Measurements from ENCODE around the gene DUSP16. TPM values are rescaled to one million over a fixed set of nuclear protein-coding genes. Genes with fewer than 3 reads are reported as not detected.

Gene DUSP16
- total RNA-seq, 4 donors from 2014 or later, result 16.1 to 47.0 (median 40.0) TPM

- H3K4me1 ChIP-seq, result peaks cover 0 to 27% (median 17%) of the 10 kb centered on the region in 4 donors
- TF ChIP-seq, protein P1, sequence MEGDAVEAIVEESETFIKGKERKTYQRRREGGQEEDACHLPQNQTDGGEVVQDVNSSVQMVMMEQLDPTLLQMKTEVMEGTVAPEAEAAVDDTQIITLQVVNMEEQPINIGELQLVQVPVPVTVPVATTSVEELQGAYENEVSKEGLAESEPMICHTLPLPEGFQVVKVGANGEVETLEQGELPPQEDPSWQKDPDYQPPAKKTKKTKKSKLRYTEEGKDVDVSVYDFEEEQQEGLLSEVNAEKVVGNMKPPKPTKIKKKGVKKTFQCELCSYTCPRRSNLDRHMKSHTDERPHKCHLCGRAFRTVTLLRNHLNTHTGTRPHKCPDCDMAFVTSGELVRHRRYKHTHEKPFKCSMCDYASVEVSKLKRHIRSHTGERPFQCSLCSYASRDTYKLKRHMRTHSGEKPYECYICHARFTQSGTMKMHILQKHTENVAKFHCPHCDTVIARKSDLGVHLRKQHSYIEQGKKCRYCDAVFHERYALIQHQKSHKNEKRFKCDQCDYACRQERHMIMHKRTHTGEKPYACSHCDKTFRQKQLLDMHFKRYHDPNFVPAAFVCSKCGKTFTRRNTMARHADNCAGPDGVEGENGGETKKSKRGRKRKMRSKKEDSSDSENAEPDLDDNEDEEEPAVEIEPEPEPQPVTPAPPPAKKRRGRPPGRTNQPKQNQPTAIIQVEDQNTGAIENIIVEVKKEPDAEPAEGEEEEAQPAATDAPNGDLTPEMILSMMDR (IDR thresholded peaks at IDR 0.05), result no peak
- TF ChIP-seq POLR2A (IDR thresholded peaks at IDR 0.05), result no peak
- TF ChIP-seq POLR2AphosphoS5 (IDR thresholded peaks at IDR 0.05), result no peak
- no peak for TF ChIP-seq EP300 (IDR thresholded peaks at IDR 0.05; ENCODE audit: low read depth)
- H3K4me3 ChIP-seq, result no peak overlapping the region
- 84% methylated on average over 5 to 7 of the region's 7 CpGs for WGBS, 2 donors (ENCODE audit: low coverage in 1 of 2)
- no peaks in the 10 kb centered on the region for H3K36me3 ChIP-seq
- no peaks in the 10 kb centered on the region for H3K27me3 ChIP-seq
- intact Hi-C loops (cut with DNase I; ENCODE audit: low total_unique reads), result no loop called here
- H3K27ac ChIP-seq, result no peak overlapping the region
- in situ Hi-C loops (cut with MboI; ENCODE audit: low pct_ligation_motif_present in 1 of 4, low pct_unique_long_range_greater_than_20kb in 1 of 4, low sequenced_read_pairs in 3 of 4), result no loop called here
- DNase-seq, result no peak
- H3K9me3 ChIP-seq, result peaks cover 0 to 2% of the 10 kb centered on the region in 2 donors
Observed at GRCh38 chr12:12428961-12429657, 133.6 kb downstream of the DUSP16 start.

DNA sequence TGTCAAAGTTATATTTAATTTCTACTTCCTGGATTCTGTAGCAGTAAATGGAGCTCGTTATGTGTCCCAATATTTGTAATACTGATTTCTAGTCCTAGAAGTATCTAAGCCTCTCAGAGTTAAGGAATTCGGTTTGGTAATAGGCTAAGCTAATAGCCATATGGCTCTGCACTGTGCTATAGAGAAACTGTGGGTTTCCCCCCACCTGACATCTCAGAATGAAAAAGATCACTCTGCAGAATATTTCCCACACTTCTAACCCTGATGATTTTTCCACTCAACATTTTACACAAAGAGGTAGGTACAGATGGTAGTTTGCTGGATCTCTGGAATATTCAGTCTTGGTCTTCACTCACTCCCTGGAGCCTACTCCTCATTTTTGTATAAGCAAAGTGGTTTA is 134.6 kb downstream of the DUSP16 start:
- TF ChIP-seq POLR2A (IDR thresholded peaks at IDR 0.05) (no peak), POLR2AphosphoS5 (IDR thresholded peaks at IDR 0.05) (no peak), EP300 (IDR thresholded peaks at IDR 0.05; ENCODE audit: low read depth) (no peak)
- TF ChIP-seq, protein P1 (IDR thresholded peaks at IDR 0.05), result no peak
- no peaks in the 10 kb centered on the region for H3K36me3 ChIP-seq
- H3K4me1 ChIP-seq, result peaks cover 0 to 23% (median 15%) of the 10 kb centered on the region in 4 donors
- H3K27ac ChIP-seq, result no peak overlapping the region
- H3K27me3 ChIP-seq, result no peaks in the 10 kb centered on the region
- in situ Hi-C loops (cut with MboI; ENCODE audit: low pct_ligation_motif_present in 1 of 4, low pct_unique_long_range_greater_than_20kb in 1 of 4, low sequenced_read_pairs in 3 of 4), result no loop called here
- intact Hi-C loops (cut with DNase I; ENCODE audit: low total_unique reads), result no loop called here
- DNase-seq, result no peak
- peaks cover 9 to 10% of the 10 kb centered on the region in 2 donors for H3K9me3 ChIP-seq
- WGBS, 2 donors (ENCODE audit: low coverage in 1 of 2), result 75 to 78% methylated on average over 2 of the region's 2 CpGs
- no peak overlapping the region for H3K4me3 ChIP-seq

DNA sequence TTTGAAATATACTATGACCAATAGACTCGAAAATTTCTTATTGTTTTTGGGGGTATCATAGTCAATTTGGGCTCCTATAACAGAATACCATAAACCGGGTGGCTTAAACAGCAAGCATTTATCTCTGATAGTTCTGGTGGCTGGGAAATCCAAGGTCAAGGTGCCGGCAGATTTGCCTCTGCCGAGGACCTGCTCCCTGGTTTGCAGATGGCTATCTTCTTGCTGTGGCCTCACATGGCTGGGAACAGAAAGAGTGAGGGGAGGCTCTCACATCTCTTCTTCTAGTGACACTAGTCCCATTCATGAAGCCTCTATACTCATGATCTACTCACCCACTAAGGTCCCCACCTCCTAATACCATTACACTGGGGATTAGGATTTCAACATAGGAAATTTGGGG is 135.1 kb downstream of the DUSP16 start:
- H3K36me3 ChIP-seq, result no peaks in the 10 kb centered on the region
- no peak overlapping the region for H3K27ac ChIP-seq
- TF ChIP-seq EP300 (IDR thresholded peaks at IDR 0.05; ENCODE audit: low read depth), result no peak
- TF ChIP-seq POLR2AphosphoS5 (IDR thresholded peaks at IDR 0.05), result no peak
- TF ChIP-seq, protein P1 (IDR thresholded peaks at IDR 0.05), result no peak
- no peak for TF ChIP-seq POLR2A (IDR thresholded peaks at IDR 0.05)
- no peaks in the 10 kb centered on the region for H3K27me3 ChIP-seq
- peaks cover 0 to 18% (median 13%) of the 10 kb centered on the region in 4 donors for H3K4me1 ChIP-seq
- no peak for DNase-seq
- intact Hi-C loops (cut with DNase I; ENCODE audit: low total_unique reads), result no loop called here
- H3K4me3 ChIP-seq, result no peak overlapping the region
- in situ Hi-C loops (cut with MboI; ENCODE audit: low pct_ligation_motif_present in 1 of 4, low pct_unique_long_range_greater_than_20kb in 1 of 4, low sequenced_read_pairs in 3 of 4), result no loop called here
- WGBS, 2 donors (ENCODE audit: low coverage in 1 of 2), result 85 to 90% methylated on average over 3 to 4 of the region's 4 CpGs
- H3K9me3 ChIP-seq, result peaks cover 9 to 15% of the 10 kb centered on the region in 2 donors

DNA sequence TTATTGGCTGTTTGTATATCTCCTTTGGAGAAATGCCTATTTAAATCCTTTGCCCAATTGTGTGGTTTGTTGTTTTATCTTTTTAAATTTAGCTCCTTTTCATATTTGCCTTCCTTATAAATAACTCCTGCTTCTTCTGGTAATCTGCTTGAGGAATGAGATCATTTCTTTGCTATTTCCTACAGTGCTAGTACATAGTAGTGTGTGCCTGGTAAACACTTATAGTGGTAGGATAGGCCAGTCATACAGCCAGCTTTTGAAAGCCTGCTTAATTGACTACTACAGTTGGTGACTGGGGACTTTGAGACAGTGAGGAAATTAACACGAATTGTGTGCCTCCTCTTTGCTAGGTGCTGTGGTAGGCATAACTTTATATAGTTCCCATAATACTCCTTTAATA is 137.0 kb downstream of the DUSP16 start:
- intact Hi-C loops (cut with DNase I; ENCODE audit: low total_unique reads), result no loop called here
- in situ Hi-C loops (cut with MboI; ENCODE audit: low pct_ligation_motif_present in 1 of 4, low pct_unique_long_range_greater_than_20kb in 1 of 4, low sequenced_read_pairs in 3 of 4), result no loop called here
- H3K27ac ChIP-seq, result no peak overlapping the region
- no peak for TF ChIP-seq EP300 (IDR thresholded peaks at IDR 0.05; ENCODE audit: low read depth)
- no peak for TF ChIP-seq POLR2A (IDR thresholded peaks at IDR 0.05)
- TF ChIP-seq, protein P1 (IDR thresholded peaks at IDR 0.05), result no peak
- TF ChIP-seq POLR2AphosphoS5 (IDR thresholded peaks at IDR 0.05), result no peak
- 76% methylated on average over 1 of the region's 1 CpG; no CpG with 5 or more reads in 1 of the 2 donors for WGBS, 2 donors (ENCODE audit: low coverage in 1 of 2)
- no peaks in the 10 kb centered on the region for H3K36me3 ChIP-seq
- H3K9me3 ChIP-seq, result peaks cover 9 to 17% of the 10 kb centered on the region in 2 donors
- no peak overlapping the region for H3K4me3 ChIP-seq
- H3K4me1 ChIP-seq, result peaks cover 0 to 1% (median under 1%) of the 10 kb centered on the region in 4 donors
- DNase-seq, result no peak
- no peaks in the 10 kb centered on the region for H3K27me3 ChIP-seq

All from transverse colon (tissue), 4 donors.